GM18511 (cell line): ENCODE measurements around the gene SLC35E4.
"Not testable (repeated sequence)": the region's sequence is repeated elsewhere in the genome, so short reads cannot be mapped to it uniquely, and the experiment has no call there.

ENCODE experiments used
- ATAC-seq: cut with Tn5 transposase; IDR thresholded peaks from one replicate; pipeline ENCODE4 v1.9.1; 2021; ENCODE audit warnings: mild to moderate bottlenecking, moderate library complexity; ENCODE audit not compliant: unreplicated experiment

The SLC35E4 gene, protein sequence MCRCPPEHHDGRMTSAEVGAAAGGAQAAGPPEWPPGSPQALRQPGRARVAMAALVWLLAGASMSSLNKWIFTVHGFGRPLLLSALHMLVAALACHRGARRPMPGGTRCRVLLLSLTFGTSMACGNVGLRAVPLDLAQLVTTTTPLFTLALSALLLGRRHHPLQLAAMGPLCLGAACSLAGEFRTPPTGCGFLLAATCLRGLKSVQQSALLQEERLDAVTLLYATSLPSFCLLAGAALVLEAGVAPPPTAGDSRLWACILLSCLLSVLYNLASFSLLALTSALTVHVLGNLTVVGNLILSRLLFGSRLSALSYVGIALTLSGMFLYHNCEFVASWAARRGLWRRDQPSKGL

GRCh38 chr22:30635273-30636225 lies at the start of gene SLC35E4:
TSS of gene SLC35E4 (plus strand) at chr22:30635781. CDS start at chr22:30636451, 670 bp downstream.
- peak; percentile 69 for ATAC-seq

DNA sequence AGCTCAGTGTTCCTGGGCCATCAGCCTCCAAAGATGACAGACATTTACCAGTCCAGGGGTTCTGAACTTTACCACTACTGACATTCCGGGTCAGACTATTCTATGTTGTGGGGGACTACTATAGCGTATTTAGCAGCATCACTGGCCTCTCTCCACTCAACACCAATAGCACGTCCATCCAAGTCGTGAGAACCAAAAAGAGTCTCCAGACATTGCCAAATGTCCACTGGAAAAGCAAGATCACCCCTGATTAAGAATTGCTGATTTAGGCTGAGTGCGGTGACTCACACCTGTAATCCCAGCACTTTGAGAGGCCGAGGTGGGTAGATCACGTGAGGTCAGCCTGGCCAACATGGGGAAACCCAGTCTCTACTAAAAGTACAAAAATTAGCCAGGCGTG lies 49.2 kb upstream of the SLC35E4 start:
- no peak for ATAC-seq

GRCh38 chr22:30591191-30591587 lies 44.4 kb upstream of the SLC35E4 start:
- no peak for ATAC-seq

- ATAC-seq = peak; percentile 98
Observed at GRCh38 chr22:30591588-30592359, 43.8 kb upstream of the SLC35E4 start, which contains the start of gene PES1. TSS of gene PES1 (minus strand) at chr22:30591910. CDS start at chr22:30591833, 77 bp downstream.

GRCh38 chr22:30592360-30592713 lies 43.2 kb upstream of the SLC35E4 start:
- ATAC-seq = not testable (repeated sequence)

GRCh38 chr22:30596199-30596598 lies 39.4 kb upstream of the SLC35E4 start:
- no peak for ATAC-seq

GRCh38 chr22:30596886-30597285 lies 38.7 kb upstream of the SLC35E4 start:
- no peak for ATAC-seq

GRCh38 chr22:30598986-30599385 lies 36.6 kb upstream of the SLC35E4 start:
- no peak for ATAC-seq

DNA sequence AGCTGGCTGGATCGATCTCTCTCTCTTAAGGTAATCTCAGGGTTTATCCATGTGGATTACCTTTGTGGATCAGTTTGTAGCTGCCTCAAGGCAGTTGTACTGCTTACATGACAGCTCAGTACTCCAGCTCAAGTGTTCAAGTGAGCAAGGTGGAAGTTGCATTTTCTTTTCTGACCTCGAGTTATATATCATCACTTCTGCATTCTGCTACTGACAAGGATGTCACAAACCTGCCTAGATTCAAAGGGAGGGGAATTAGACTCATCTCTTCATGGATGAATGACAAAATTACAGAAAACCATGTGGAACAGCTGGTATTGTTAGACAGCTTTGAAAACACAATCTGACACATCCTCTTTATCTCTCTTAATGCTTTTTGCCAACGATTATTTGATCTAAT lies 34.7 kb upstream of the SLC35E4 start:
- no peak for ATAC-seq

GRCh38 chr22:30601464-30601863 lies 34.1 kb upstream of the SLC35E4 start:
- no peak for ATAC-seq

- ATAC-seq = no peak
Observed at GRCh38 chr22:30602049-30602448, 33.5 kb upstream of the SLC35E4 start.

GRCh38 chr22:30603801-30604200 lies 31.8 kb upstream of the SLC35E4 start:
- no peak for ATAC-seq

GRCh38 chr22:30604723-30605122 lies 30.9 kb upstream of the SLC35E4 start:
- ATAC-seq = no peak

DNA sequence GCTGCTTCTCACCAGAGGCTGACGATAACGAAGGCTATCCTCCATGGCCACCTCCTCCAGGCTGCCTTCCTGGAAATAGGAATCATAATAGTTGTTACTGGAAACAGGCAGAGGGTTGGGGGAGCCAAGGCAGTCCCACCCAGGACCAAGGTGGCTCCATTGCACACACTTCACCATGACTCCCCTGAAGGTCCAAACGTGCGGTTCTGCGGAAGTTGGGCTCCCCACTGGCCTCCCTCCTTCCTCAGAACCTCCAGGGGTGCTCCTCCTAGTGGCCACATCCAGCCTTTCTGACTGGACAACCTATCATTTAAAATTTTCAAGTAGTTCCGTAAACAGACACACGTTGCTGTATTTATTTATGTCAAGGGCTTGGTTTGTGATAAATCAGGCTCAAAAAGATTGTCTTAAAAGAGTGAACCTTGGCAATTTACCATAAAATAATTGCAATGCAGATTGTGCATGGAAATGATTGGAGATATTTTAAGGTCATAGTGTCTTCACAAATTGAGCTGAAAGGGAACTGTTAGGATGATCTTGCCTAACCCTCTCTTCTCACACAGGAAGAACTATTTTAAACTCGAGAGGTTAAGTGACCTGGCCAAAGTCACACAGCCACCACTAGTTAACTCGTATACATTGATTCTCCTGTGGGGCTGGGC lies 30.0 kb upstream of the SLC35E4 start:
- no peak for ATAC-seq

DNA sequence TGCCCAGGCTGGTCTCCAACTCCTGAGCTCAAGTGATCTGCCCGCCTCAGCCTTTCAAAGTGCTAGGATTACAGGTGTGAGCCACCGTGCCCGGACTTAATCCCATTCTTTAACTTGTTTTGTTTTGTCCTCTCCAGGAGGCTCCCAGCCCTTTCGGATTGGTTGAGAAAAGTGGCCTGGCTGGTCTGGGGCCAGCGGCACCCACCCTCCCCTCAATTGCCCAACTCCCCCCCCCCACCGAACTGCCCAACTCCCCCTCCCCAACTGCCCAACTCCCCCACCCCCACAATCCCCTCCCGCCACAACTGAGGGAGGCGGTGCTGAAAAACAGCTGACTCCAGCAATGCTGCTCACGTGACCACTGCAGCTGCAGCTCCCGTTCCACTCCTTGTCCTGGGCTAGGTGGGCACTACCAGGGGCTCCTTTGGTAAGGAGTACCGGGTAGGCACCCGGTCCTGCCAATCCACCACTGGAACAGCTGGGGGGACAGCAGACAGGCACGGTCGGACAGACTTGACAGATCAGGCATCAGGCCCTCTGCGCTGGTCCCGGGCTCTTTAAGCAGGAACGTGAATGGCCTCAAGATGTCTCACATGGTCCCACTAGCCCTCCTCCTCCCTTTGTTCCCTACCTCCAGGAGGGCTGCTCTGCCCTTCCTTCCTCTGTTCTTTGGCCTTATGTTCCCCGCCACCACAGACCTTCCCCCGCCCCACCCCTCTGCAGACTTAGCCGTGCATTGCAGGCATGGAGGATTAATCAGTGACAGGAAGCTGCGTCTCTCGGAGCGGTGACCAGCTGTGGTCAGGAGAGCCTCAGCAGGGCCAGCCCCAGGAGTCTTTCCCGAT lies 28.9 kb upstream of the SLC35E4 start, which contains the start of gene TCN2:
Gene TCN2 (plus strand): TSS at position 720 of the 845 bp plus-strand sequence. CDS start 158 bp downstream, outside the sequence.
- ATAC-seq = no peak

- ATAC-seq = no peak
Observed at GRCh38 chr22:30607300-30607930, 28.2 kb upstream of the SLC35E4 start.

GRCh38 chr22:30607939-30608338 lies 27.6 kb upstream of the SLC35E4 start:
- ATAC-seq = no peak

GRCh38 chr22:30609260-30610185 lies 26.1 kb upstream of the SLC35E4 start:
- ATAC-seq = peak; percentile 56
